Measurements from ENCODE around the gene TPPP3. TPM values are rescaled to one million over a fixed set of nuclear protein-coding genes. Genes with fewer than 3 reads are reported as not detected.

TPPP3 gene
- total RNA-seq, 2 donors from 2014 or later = 0.64 to 0.73 TPM

DNA sequence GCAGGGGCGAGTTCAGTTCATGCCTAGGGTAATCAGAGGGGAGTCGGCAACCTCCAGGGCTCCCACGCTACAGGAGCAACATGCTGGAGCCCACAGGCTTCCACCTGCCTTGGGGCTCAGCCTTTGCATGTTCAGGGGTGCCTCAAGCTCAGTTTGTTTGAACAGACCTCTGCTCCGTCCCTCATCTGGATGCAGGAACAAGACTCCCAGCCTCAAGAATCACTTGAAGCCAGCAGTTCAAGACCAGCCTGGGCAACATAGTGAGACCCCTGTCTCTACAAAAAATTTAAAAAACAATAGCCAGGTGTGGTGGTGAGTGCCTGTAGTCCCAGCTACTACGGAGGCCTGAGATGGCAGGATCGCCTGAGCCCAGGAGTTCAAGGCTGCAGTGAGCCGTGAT, 32.7 kb upstream of the TPPP3 start:
- H3K4me3 Mint-ChIP-seq = no peak overlapping the region
- Histone ChIP-seq H3K4me3 (ENCODE audit: low read length) (no peak overlapping the region), H3K27me3 (ENCODE audit: control insufficient read depth, insufficient read depth, low read length, poor library complexity, severe bottlenecking) (peaks cover 24% of the 10 kb centered on the region), H3K36me3 (ENCODE audit: control insufficient read depth, insufficient read depth, low read length) (no peaks in the 10 kb centered on the region), H3K9ac (ENCODE audit: extremely low read depth, low read length, poor library complexity, severe bottlenecking) (no peak overlapping the region), H3K27ac (ENCODE audit: low read depth, low read length) (no peak overlapping the region), H3K9me3 (ENCODE audit: control insufficient read depth, low read length) (no peaks in the 10 kb centered on the region), H3K4me1 (ENCODE audit: control insufficient read depth, insufficient read depth, low read length) (peaks cover 18% of the 10 kb centered on the region)
- DNase-seq = no peak
- TF ChIP-seq, protein P1, sequence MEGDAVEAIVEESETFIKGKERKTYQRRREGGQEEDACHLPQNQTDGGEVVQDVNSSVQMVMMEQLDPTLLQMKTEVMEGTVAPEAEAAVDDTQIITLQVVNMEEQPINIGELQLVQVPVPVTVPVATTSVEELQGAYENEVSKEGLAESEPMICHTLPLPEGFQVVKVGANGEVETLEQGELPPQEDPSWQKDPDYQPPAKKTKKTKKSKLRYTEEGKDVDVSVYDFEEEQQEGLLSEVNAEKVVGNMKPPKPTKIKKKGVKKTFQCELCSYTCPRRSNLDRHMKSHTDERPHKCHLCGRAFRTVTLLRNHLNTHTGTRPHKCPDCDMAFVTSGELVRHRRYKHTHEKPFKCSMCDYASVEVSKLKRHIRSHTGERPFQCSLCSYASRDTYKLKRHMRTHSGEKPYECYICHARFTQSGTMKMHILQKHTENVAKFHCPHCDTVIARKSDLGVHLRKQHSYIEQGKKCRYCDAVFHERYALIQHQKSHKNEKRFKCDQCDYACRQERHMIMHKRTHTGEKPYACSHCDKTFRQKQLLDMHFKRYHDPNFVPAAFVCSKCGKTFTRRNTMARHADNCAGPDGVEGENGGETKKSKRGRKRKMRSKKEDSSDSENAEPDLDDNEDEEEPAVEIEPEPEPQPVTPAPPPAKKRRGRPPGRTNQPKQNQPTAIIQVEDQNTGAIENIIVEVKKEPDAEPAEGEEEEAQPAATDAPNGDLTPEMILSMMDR (conservative IDR thresholded peaks at IDR 0.05) = no peak
- H3K27ac Mint-ChIP-seq = no peak overlapping the region
- peaks cover 24% of the 10 kb centered on the region for H3K27me3 Mint-ChIP-seq (ENCODE audit: insufficient read depth)
- no peaks in the 10 kb centered on the region for H3K36me3 Mint-ChIP-seq (ENCODE audit: low read depth)
- peaks cover 35% of the 10 kb centered on the region for H3K4me1 Mint-ChIP-seq
- 85 to 89% methylated on average over 2 to 6 of the region's 7 CpGs for WGBS, 2 experiments (ENCODE audit: insufficient coverage in 1 of 2, insufficient read length in 1 of 2)
- no peaks in the 10 kb centered on the region for H3K9me3 Mint-ChIP-seq

DNA sequence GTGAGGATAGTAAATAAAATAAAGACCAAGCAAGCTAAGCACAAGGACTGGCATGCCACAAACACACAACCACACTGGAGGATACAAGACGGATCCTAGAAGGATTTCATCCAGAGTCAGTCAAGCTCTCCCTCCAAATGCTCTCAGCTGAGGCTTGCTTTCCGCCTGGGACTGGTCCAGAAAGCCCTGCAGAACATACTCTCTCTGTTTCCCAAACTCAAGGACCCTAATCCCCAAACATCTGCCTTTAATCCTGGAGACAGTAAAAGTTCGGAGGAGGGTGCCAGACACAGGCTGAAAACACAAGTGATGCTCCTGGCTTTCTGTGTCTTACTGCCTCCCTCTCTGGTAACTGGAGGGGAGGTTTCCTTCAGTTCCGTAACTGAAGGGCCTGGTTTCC, 32.3 kb upstream of the TPPP3 start:
- H3K36me3 Mint-ChIP-seq (ENCODE audit: low read depth) = no peaks in the 10 kb centered on the region
- no peak overlapping the region for H3K4me3 ChIP-seq (ENCODE audit: low read length)
- no peaks in the 10 kb centered on the region for H3K9me3 ChIP-seq (ENCODE audit: control insufficient read depth, low read length)
- no peak overlapping the region for H3K4me3 Mint-ChIP-seq
- H3K27me3 Mint-ChIP-seq (ENCODE audit: insufficient read depth) = peaks cover 23% of the 10 kb centered on the region
- H3K36me3 ChIP-seq (ENCODE audit: control insufficient read depth, insufficient read depth, low read length) = no peaks in the 10 kb centered on the region
- peaks cover 18% of the 10 kb centered on the region for H3K4me1 ChIP-seq (ENCODE audit: control insufficient read depth, insufficient read depth, low read length)
- no peak overlapping the region for H3K27ac ChIP-seq (ENCODE audit: low read depth, low read length)
- TF ChIP-seq, protein P1 (conservative IDR thresholded peaks at IDR 0.05) = no peak
- DNase-seq = no peak
- 89 to 92% methylated on average over 3 to 4 of the region's 4 CpGs for WGBS, 2 experiments (ENCODE audit: insufficient coverage in 1 of 2, insufficient read length in 1 of 2)
- H3K27ac Mint-ChIP-seq = no peak overlapping the region
- no peak overlapping the region for H3K9ac ChIP-seq (ENCODE audit: extremely low read depth, low read length, poor library complexity, severe bottlenecking)
- peaks cover 24% of the 10 kb centered on the region for H3K27me3 ChIP-seq (ENCODE audit: control insufficient read depth, insufficient read depth, low read length, poor library complexity, severe bottlenecking)
- H3K4me1 Mint-ChIP-seq = peaks cover 35% of the 10 kb centered on the region
- H3K9me3 Mint-ChIP-seq = no peaks in the 10 kb centered on the region

DNA sequence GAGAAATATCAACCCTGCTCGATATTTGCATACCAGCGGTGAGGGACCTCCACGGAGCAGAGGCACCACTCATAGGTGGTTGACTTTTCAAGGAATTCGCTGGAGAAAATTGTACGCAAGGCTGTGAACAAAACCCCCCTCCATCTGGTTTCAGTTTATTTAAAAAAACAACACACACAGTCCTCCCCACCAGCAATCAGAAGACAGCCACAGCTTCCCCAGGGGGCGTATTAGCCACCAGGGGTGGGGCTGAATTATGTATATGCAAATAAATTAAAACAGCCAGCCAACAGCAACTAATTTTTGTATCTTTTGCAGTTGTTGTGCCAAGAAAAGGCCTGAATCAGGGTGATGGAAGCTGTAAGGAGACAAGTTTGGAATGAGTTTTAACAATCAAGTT, 31.8 kb upstream of the TPPP3 start:
- Mint-ChIP-seq H3K4me1 (peaks cover 34% of the 10 kb centered on the region), H3K9me3 (no peaks in the 10 kb centered on the region), H3K27ac (peak overlapping the region; percentile 66), H3K27me3 (ENCODE audit: insufficient read depth) (peaks cover 18% of the 10 kb centered on the region), H3K4me3 (peak overlapping the region; percentile 23), H3K36me3 (ENCODE audit: low read depth) (no peaks in the 10 kb centered on the region)
- Histone ChIP-seq H3K27me3 (ENCODE audit: control insufficient read depth, insufficient read depth, low read length, poor library complexity, severe bottlenecking) (peaks cover 18% of the 10 kb centered on the region), H3K9ac (ENCODE audit: extremely low read depth, low read length, poor library complexity, severe bottlenecking) (no peak overlapping the region), H3K36me3 (ENCODE audit: control insufficient read depth, insufficient read depth, low read length) (no peaks in the 10 kb centered on the region), H3K27ac (ENCODE audit: low read depth, low read length) (no peak overlapping the region), H3K4me1 (ENCODE audit: control insufficient read depth, insufficient read depth, low read length) (peaks cover 18% of the 10 kb centered on the region), H3K9me3 (ENCODE audit: control insufficient read depth, low read length) (no peaks in the 10 kb centered on the region), H3K4me3 (ENCODE audit: low read length) (no peak overlapping the region)
- DNase-seq = no peak
- 23 to 39% methylated on average over 4 to 5 of the region's 6 CpGs for WGBS, 2 experiments (ENCODE audit: insufficient coverage in 1 of 2, insufficient read length in 1 of 2)
- TF ChIP-seq, protein P1 (conservative IDR thresholded peaks at IDR 0.05) = no peak

All from endodermal cell (in vitro differentiated cells).